Uterus (tissue), 4 donors: Measurements from ENCODE around the gene MAPK11. TPM values are rescaled to one million over a fixed set of nuclear protein-coding genes. Genes with fewer than 3 reads are reported as not detected.

Experiments used
- DNase-seq, 2 donors: peaks; one replicate each; pipeline ENCODE4 v3.0.0-alpha.2; 2019 to 2020
- H3K27ac ChIP-seq, 2 donors: fragments of 200-600 bp; sonication (generic); 1 replicate in 1 of 2; 2 replicates in 1 of 2; pipeline ENCODE4 v1.5.1; 2016 to 2018
- H3K27me3 ChIP-seq, 2 donors: fragments of 200-600 bp; sonication (generic); one replicate each; pipeline ENCODE4 v1.5.1; 2018 to 2019; ENCODE audit warnings: control low read depth in 1 of 2
- H3K36me3 ChIP-seq, 2 donors: fragments of 200-600 bp; sonication (generic); one replicate each; pipeline ENCODE4 v1.5.1; 2019; ENCODE audit warnings: control low read depth in 1 of 2
- H3K4me1 ChIP-seq, 2 donors: fragments of 200-600 bp; sonication (generic); one replicate each; pipeline ENCODE4 v1.5.1; 2018 to 2019; ENCODE audit warnings: control low read depth in 1 of 2
- H3K4me3 ChIP-seq, 2 donors: fragments of 200-600 bp; sonication (generic); 1 replicate in 1 of 2; 2 replicates in 1 of 2; pipeline ENCODE4 v1.5.1; 2018 to 2019; ENCODE audit warnings: mild to moderate bottlenecking in 1 of 2
- H3K9me3 ChIP-seq, 2 donors: fragments of 200-600 bp; sonication (generic); one replicate each; pipeline ENCODE4 v1.5.1; 2019; ENCODE audit warnings: control low read depth in 1 of 2
- CTCF ChIP-seq, 4 experiments: fragments of 200-600 bp in 2 of 4; fragments of 450-650 bp in 2 of 4; sonication (generic) in 2 of 4; IDR thresholded peaks; one replicate each; pipeline ENCODE4 v1.5.1; 2016 to 2019; ENCODE audit warnings: antibody characterized with exemption in 4 of 4, mild to moderate bottlenecking in 2 of 4, moderate library complexity in 1 of 4
- POLR2A ChIP-seq, 2 donors: fragments of 450-650 bp; IDR thresholded peaks; one replicate each; pipeline ENCODE4 v1.6.1; 2016; ENCODE audit warnings: antibody characterized with exemption in 2 of 2, mild to moderate bottlenecking in 1 of 2, moderate library complexity in 1 of 2
- intact Hi-C: fragments of 100-400 bp; cut with DNase I; formaldehyde crosslinking; loops from one replicate; pipeline ENCODE4 v1.15.1; 2023; ENCODE audit warnings: low total_unique reads
- total RNA-seq, 4 donors: library from RNA; depleted of rRNA in 3 of 4; stranded (reverse); fragments of >200 nt in 3 of 4; gene quantifications; one replicate each; pipeline versions ENCODE4 v1.1.0 to v1.2.4, GENCODE V29; 2014 to 2023
- donor health status: DM: yes; HTN: yes; CAD: no.

The MAPK11 gene
- total RNA-seq, 4 donors from 2014 or later = 7.9 to 39.5 (median 22.4) TPM

- H3K36me3 ChIP-seq = no peaks in the 10 kb centered on the region
- H3K9me3 ChIP-seq = no peaks in the 10 kb centered on the region
- intact Hi-C loops = no loop called here
- no peaks in the 10 kb centered on the region for H3K27me3 ChIP-seq
- H3K4me3 ChIP-seq = no peak overlapping the region
- DNase-seq = no peak
- H3K27ac ChIP-seq = no peak overlapping the region
- TF ChIP-seq POLR2A (IDR thresholded peaks at IDR 0.05) = no peak
- TF ChIP-seq CTCF (IDR thresholded peaks at IDR 0.05) = no peak
- peaks cover 0 to 13% of the 10 kb centered on the region in 2 donors for H3K4me1 ChIP-seq
Measured at GRCh38 chr22:50287731-50288130, 17.6 kb upstream of the MAPK11 start.

GRCh38 chr22:50286701-50287318 is 16.6 kb upstream of the MAPK11 start:
- Histone ChIP-seq H3K27me3 (no peaks in the 10 kb centered on the region), H3K4me3 (no peak overlapping the region), H3K36me3 (no peaks in the 10 kb centered on the region), H3K4me1 (peaks cover 0 to 4% of the 10 kb centered on the region in 2 donors), H3K9me3 (no peaks in the 10 kb centered on the region), H3K27ac (no peak overlapping the region)
- TF ChIP-seq POLR2A (IDR thresholded peaks at IDR 0.05) = no peak
- no peak for TF ChIP-seq CTCF (IDR thresholded peaks at IDR 0.05)
- DNase-seq = no peak
- intact Hi-C loops = no loop called here

- DNase-seq = no peak
Measured at GRCh38 chr22:50286275-50286674, 16.1 kb upstream of the MAPK11 start.

GRCh38 chr22:50285568-50286229 is 15.5 kb upstream of the MAPK11 start:
- no peaks in the 10 kb centered on the region for H3K36me3 ChIP-seq
- no peaks in the 10 kb centered on the region for H3K27me3 ChIP-seq
- no peaks in the 10 kb centered on the region for H3K9me3 ChIP-seq
- TF ChIP-seq CTCF (IDR thresholded peaks at IDR 0.05) (no peak), POLR2A (IDR thresholded peaks at IDR 0.05) (no peak)
- no peaks in the 10 kb centered on the region for H3K4me1 ChIP-seq
- H3K27ac ChIP-seq = no peak overlapping the region
- no peak overlapping the region for H3K4me3 ChIP-seq
- no peak for DNase-seq
- intact Hi-C loops = no loop called here

More at GRCh38 chr22:50286275-50286674, 16.1 kb upstream of the MAPK11 start:
- H3K4me1 ChIP-seq = no peaks in the 10 kb centered on the region
- no peak overlapping the region for H3K4me3 ChIP-seq
- H3K27ac ChIP-seq = no peak overlapping the region
- no peak for TF ChIP-seq CTCF (IDR thresholded peaks at IDR 0.05)
- no peak for TF ChIP-seq POLR2A (IDR thresholded peaks at IDR 0.05)
- intact Hi-C loops = no loop called here
- no peaks in the 10 kb centered on the region for H3K9me3 ChIP-seq
- H3K27me3 ChIP-seq = no peaks in the 10 kb centered on the region
- H3K36me3 ChIP-seq = no peaks in the 10 kb centered on the region

GRCh38 chr22:50284479-50284878 is 14.3 kb upstream of the MAPK11 start:
- Histone ChIP-seq H3K9me3 (no peaks in the 10 kb centered on the region), H3K36me3 (no peaks in the 10 kb centered on the region), H3K27ac (no peak overlapping the region), H3K27me3 (no peaks in the 10 kb centered on the region), H3K4me1 (no peaks in the 10 kb centered on the region), H3K4me3 (no peak overlapping the region)
- intact Hi-C loops = no loop called here
- no peak for TF ChIP-seq CTCF (IDR thresholded peaks at IDR 0.05)
- TF ChIP-seq POLR2A (IDR thresholded peaks at IDR 0.05) = no peak
- no peak for DNase-seq
